MM.1S (cell line): ENCODE data around the gene MGST2.

Source experiments
- DNase-seq: peaks from one replicate; pipeline ENCODE4 v3.0.0-alpha.2; 2015
- H2AFZ ChIP-seq: fragments of 300-600 bp; sonication (generic); 2 replicates; pipeline ENCODE4 v1.6.0; 2016; ENCODE audit warnings: antibody characterized with exemption, low read length
- H3F3A ChIP-seq: fragments of 300-600 bp; sonication (generic); 2 replicates; pipeline ENCODE4 v1.6.1; 2016; ENCODE audit warnings: mild to moderate bottlenecking, antibody characterized with exemption, low read length, moderate library complexity, mixed read lengths; ENCODE audit not compliant: insufficient read depth
- H3K27ac ChIP-seq: fragments of 300-600 bp; sonication (generic); 2 replicates; pipeline ENCODE4 v1.5.1; 2016; ENCODE audit warnings: mild to moderate bottlenecking, low read length
- H3K27me3 ChIP-seq: fragments of 300-600 bp; sonication (generic); replicated peaks from 2 replicates; pipeline ENCODE4 v1.6.0; 2016; ENCODE audit warnings: low read length; ENCODE audit not compliant: insufficient read depth
- H3K36me3 ChIP-seq: fragments of 300-600 bp; sonication (generic); replicated peaks from 2 replicates; pipeline ENCODE4 v1.6.1; 2016; ENCODE audit warnings: mild to moderate bottlenecking, low read length, mixed read lengths; ENCODE audit not compliant: insufficient read depth
- H3K4me1 ChIP-seq: fragments of 300-600 bp; sonication (generic); 2 replicates; pipeline ENCODE4 v1.6.1; 2016; ENCODE audit warnings: low read length, mixed read lengths
- H3K4me2 ChIP-seq: fragments of 300-600 bp; sonication (generic); 2 replicates; pipeline ENCODE4 v1.6.0; 2016; ENCODE audit warnings: low read depth, low read length
- H3K4me3 ChIP-seq: fragments of 300-600 bp; sonication (generic); 2 replicates; pipeline ENCODE4 v1.5.1; 2016; ENCODE audit warnings: low read length, mixed read lengths
- H3K79me2 ChIP-seq: fragments of 300-600 bp; sonication (generic); 2 replicates; pipeline ENCODE4 v1.6.1; 2016; ENCODE audit warnings: mixed run types, low read length, mixed read lengths
- H3K9ac ChIP-seq: fragments of 300-600 bp; sonication (generic); 2 replicates; pipeline ENCODE4 v1.6.1; 2016; ENCODE audit warnings: low read length, mixed read lengths
- H3K9me2 ChIP-seq: fragments of 300-600 bp; sonication (generic); replicated peaks from 2 replicates; pipeline ENCODE4 v1.6.1; 2016; ENCODE audit warnings: mild to moderate bottlenecking, low read length, mixed read lengths; ENCODE audit not compliant: insufficient read depth
- H3K9me3 ChIP-seq: fragments of 300-600 bp; sonication (generic); replicated peaks from 2 replicates; pipeline ENCODE4 v1.6.1; 2016; ENCODE audit warnings: mild to moderate bottlenecking, low read length, mixed read lengths; ENCODE audit not compliant: insufficient read depth
- H4K20me1 ChIP-seq: fragments of 300-600 bp; sonication (generic); 2 replicates; pipeline ENCODE4 v1.6.1; 2016; ENCODE audit warnings: mild to moderate bottlenecking, low read length, moderate library complexity, mixed read lengths; ENCODE audit not compliant: insufficient read depth
- EZH2 ChIP-seq: fragments of 300-600 bp; sonication (generic); optimal IDR thresholded peaks from 2 replicates; pipeline ENCODE3; 2017; ENCODE audit warnings: low read depth, mild to moderate bottlenecking, antibody characterized with exemption, low read length, mixed read lengths
- EZH2phosphoT487 ChIP-seq: fragments of 300-600 bp; sonication (generic); IDR thresholded peaks from 2 replicates; pipeline ENCODE4 v1.6.1; 2018; ENCODE audit warnings: antibody characterized with exemption, low read length
- TF ChIP-seq, protein P1 (sequence below): fragments of 300-600 bp; sonication (generic); IDR thresholded peaks from 2 replicates; pipeline ENCODE4 v1.5.1; 2016; ENCODE audit warnings: antibody characterized with exemption, low read length, mixed read lengths

MGST2 gene

DNA sequence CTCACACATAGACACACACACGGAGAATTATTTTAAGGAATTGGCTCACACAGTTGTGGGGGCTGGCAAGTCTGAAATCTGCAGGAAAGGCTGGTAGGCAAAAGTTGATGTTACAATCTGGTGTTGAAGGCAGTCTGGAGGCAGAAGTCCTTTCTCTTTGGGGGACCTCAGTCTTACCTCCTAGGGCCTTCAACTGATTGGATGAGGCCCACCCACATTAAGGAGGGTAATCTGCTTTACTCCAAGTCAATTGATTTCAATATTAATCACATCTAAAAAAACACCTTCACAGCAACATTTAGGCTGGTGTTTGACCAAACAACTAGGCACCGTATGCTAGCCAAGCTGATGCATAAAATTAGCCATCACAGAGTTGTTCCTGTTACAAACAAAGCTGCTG, 10.7 kb downstream of the MGST2 start:
- Histone ChIP-seq H2AFZ (no peak overlapping the region), H3K27me3 (no peaks in the 10 kb centered on the region), H3K4me2 (no peak overlapping the region), H3K4me3 (no peak overlapping the region), H3K9me3 (no peaks in the 10 kb centered on the region), H3K9me2 (no peaks in the 10 kb centered on the region), H3K27ac (no peak overlapping the region), H3K36me3 (no peaks in the 10 kb centered on the region), H4K20me1 (no peaks in the 10 kb centered on the region), H3K9ac (no peak overlapping the region), H3F3A (no peaks in the 10 kb centered on the region), H3K4me1 (no peaks in the 10 kb centered on the region), H3K79me2 (no peaks in the 10 kb centered on the region)
- no peak for TF ChIP-seq EZH2
- TF ChIP-seq, protein P1, sequence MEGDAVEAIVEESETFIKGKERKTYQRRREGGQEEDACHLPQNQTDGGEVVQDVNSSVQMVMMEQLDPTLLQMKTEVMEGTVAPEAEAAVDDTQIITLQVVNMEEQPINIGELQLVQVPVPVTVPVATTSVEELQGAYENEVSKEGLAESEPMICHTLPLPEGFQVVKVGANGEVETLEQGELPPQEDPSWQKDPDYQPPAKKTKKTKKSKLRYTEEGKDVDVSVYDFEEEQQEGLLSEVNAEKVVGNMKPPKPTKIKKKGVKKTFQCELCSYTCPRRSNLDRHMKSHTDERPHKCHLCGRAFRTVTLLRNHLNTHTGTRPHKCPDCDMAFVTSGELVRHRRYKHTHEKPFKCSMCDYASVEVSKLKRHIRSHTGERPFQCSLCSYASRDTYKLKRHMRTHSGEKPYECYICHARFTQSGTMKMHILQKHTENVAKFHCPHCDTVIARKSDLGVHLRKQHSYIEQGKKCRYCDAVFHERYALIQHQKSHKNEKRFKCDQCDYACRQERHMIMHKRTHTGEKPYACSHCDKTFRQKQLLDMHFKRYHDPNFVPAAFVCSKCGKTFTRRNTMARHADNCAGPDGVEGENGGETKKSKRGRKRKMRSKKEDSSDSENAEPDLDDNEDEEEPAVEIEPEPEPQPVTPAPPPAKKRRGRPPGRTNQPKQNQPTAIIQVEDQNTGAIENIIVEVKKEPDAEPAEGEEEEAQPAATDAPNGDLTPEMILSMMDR = no peak
- no peak for TF ChIP-seq EZH2phosphoT487
- DNase-seq = no peak

DNA sequence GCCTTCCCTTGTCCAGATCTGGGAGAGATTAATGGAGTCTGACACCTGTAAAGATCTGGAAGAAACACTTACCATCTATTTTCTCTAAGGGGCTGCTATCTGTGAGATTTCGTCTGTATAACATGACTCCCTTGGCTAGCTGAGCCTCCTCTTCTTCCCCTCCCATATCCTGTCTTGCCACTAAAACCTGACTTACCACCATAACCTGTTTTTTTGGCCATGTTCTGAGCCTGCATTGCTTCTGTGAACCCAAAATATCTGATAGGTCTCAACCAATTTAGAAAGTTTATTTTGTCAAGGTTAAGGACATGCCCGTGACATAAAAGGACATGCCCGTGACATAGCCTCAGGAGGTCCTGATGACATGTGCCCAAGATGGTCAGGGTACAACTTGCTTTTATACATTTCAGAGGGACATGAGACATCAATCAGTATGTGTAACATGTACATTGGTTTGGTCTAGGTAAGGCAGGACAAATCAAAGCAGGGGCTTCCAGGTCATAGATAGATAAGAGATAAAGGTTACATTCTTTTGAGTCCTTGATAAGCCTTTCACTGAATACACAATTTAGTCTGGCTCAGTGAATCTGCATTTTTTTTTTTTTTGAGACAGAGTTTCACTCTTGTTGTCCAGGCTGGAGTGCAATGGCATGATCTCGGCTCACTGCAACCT, 11.4 kb downstream of the MGST2 start:
- Histone ChIP-seq H3K36me3 (no peaks in the 10 kb centered on the region), H3F3A (no peaks in the 10 kb centered on the region), H3K4me2 (no peak overlapping the region), H3K9me3 (no peaks in the 10 kb centered on the region), H3K9ac (no peak overlapping the region), H4K20me1 (no peaks in the 10 kb centered on the region), H3K27ac (no peak overlapping the region), H3K4me1 (no peaks in the 10 kb centered on the region), H3K79me2 (no peaks in the 10 kb centered on the region), H3K27me3 (no peaks in the 10 kb centered on the region), H3K4me3 (no peak overlapping the region), H2AFZ (no peak overlapping the region), H3K9me2 (no peaks in the 10 kb centered on the region)
- TF ChIP-seq EZH2 (no peak), EZH2phosphoT487 (no peak)
- TF ChIP-seq, protein P1 = no peak
- DNase-seq = no peak

DNA sequence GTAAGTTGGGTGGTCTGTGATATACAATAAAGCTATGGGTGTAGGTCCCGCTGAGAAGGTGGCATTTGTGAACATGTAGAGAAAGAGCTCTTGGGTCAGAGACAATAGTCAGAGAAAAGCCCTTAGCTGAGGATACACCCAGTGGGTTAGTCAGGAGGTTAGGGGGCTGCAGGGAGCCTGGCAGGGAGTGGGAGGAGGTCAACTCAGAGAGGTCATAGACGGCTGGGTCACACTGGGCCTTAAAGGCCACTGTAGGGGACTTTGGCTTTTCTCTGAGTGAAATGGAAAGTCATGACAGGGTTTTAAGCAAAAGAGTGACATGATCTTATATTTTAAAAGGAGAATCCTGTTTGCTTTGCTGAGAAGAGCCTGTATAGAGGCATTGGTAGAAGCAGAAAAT, 16.7 kb downstream of the MGST2 start:
- no peaks in the 10 kb centered on the region for H4K20me1 ChIP-seq
- H3K27ac ChIP-seq = no peak overlapping the region
- H3K36me3 ChIP-seq = no peaks in the 10 kb centered on the region
- no peaks in the 10 kb centered on the region for H3K4me1 ChIP-seq
- no peaks in the 10 kb centered on the region for H3K9me3 ChIP-seq
- H3K27me3 ChIP-seq = no peaks in the 10 kb centered on the region
- no peak overlapping the region for H2AFZ ChIP-seq
- H3K9ac ChIP-seq = no peak overlapping the region
- DNase-seq = no peak
- no peaks in the 10 kb centered on the region for H3F3A ChIP-seq
- no peak overlapping the region for H3K4me3 ChIP-seq
- H3K9me2 ChIP-seq = no peaks in the 10 kb centered on the region
- H3K79me2 ChIP-seq = no peaks in the 10 kb centered on the region
- H3K4me2 ChIP-seq = no peak overlapping the region
- TF ChIP-seq EZH2 (no peak), EZH2phosphoT487 (no peak)
- TF ChIP-seq, protein P1 = no peak
